NT2/D1 (cell line): ENCODE results near the gene NAT10.

ENCODE experiments used
- DNase-seq: peaks from one replicate; pipeline ENCODE4 v3.0.0-alpha.2; 2011; ENCODE audit warnings: low read depth, low spot score
- H3K27me3 ChIP-seq: 2 replicates; pipeline ENCODE4 v1.6.0; 2011; ENCODE audit warnings: mild to moderate bottlenecking; ENCODE audit not compliant: insufficient read length, insufficient read depth
- H3K36me3 ChIP-seq: 2 replicates; pipeline ENCODE4 v1.6.1; 2011; ENCODE audit warnings: mild to moderate bottlenecking, low read length, mixed read lengths; ENCODE audit not compliant: insufficient read depth, insufficient read length
- H3K4me1 ChIP-seq: 2 replicates; pipeline ENCODE4 v1.5.1; 2011; ENCODE audit not compliant: insufficient read depth, insufficient read length
- H3K4me3 ChIP-seq: 2 replicates; pipeline ENCODE4 v1.5.1; 2011; ENCODE audit warnings: low read depth; ENCODE audit not compliant: insufficient read length
- H3K9ac ChIP-seq: 2 replicates; pipeline ENCODE4 v1.6.0; 2011; ENCODE audit warnings: low read depth; ENCODE audit not compliant: insufficient read length
- H3K9me3 ChIP-seq: 2 replicates; pipeline ENCODE4 v1.5.1; 2011; ENCODE audit warnings: mild to moderate bottlenecking, low read length; ENCODE audit not compliant: insufficient read depth
- SUZ12 ChIP-seq: IDR thresholded peaks from 2 replicates; pipeline ENCODE4 v1.6.1; 2011; ENCODE audit not compliant: insufficient read length, insufficient read depth; ENCODE audit errors: extremely low read depth
- YY1 ChIP-seq: IDR thresholded peaks from 2 replicates; pipeline ENCODE4 v1.6.1; 2011; ENCODE audit not compliant: insufficient read length, insufficient read depth
- ZNF274 ChIP-seq: IDR thresholded peaks from 2 replicates; pipeline ENCODE4 v1.6.1; 2011; ENCODE audit warnings: mild to moderate bottlenecking, low read depth, low read length

The NAT10 gene

GRCh38 chr11:34157163-34157562 lies 51.7 kb downstream of the NAT10 start:
- Histone ChIP-seq H3K9me3 (no peaks in the 10 kb centered on the region), H3K4me1 (peaks cover 2% of the 10 kb centered on the region), H3K9ac (no peak overlapping the region), H3K27me3 (no peaks in the 10 kb centered on the region), H3K4me3 (no peak overlapping the region), H3K36me3 (peaks cover 77% of the 10 kb centered on the region)
- TF ChIP-seq SUZ12, result no peak
- TF ChIP-seq YY1, result no peak
- no peak for TF ChIP-seq ZNF274
- DNase-seq, result no peak

- no peak overlapping the region for H3K4me3 ChIP-seq
- no peak for DNase-seq
- TF ChIP-seq ZNF274, result no peak
- TF ChIP-seq SUZ12, result no peak
- no peak for TF ChIP-seq YY1
- H3K9me3 ChIP-seq, result no peaks in the 10 kb centered on the region
- no peaks in the 10 kb centered on the region for H3K27me3 ChIP-seq
- H3K4me1 ChIP-seq, result peaks cover 2% of the 10 kb centered on the region
- peaks cover 78% of the 10 kb centered on the region for H3K36me3 ChIP-seq
- no peak overlapping the region for H3K9ac ChIP-seq
These were observed 53.2 kb downstream of the NAT10 start for GRCh38 chr11:34158661-34159060.

GRCh38 chr11:34160049-34160721 lies 54.8 kb downstream of the NAT10 start:
- Histone ChIP-seq H3K9me3 (no peaks in the 10 kb centered on the region), H3K4me3 (no peak overlapping the region), H3K27me3 (no peaks in the 10 kb centered on the region), H3K36me3 (peaks cover 77% of the 10 kb centered on the region), H3K4me1 (peaks cover 2% of the 10 kb centered on the region), H3K9ac (no peak overlapping the region)
- TF ChIP-seq ZNF274, result no peak
- no peak for TF ChIP-seq SUZ12
- no peak for TF ChIP-seq YY1
- no peak for DNase-seq

GRCh38 chr11:34160791-34161190 lies 55.4 kb downstream of the NAT10 start:
- Histone ChIP-seq H3K9ac (no peak overlapping the region), H3K4me3 (no peak overlapping the region), H3K4me1 (peaks cover under 1% of the 10 kb centered on the region), H3K27me3 (no peaks in the 10 kb centered on the region), H3K9me3 (no peaks in the 10 kb centered on the region), H3K36me3 (peaks cover 74% of the 10 kb centered on the region)
- DNase-seq, result no peak
- TF ChIP-seq YY1 (no peak), SUZ12 (no peak), ZNF274 (no peak)

GRCh38 chr11:34161361-34161760 lies 55.9 kb downstream of the NAT10 start:
- DNase-seq, result no peak
- TF ChIP-seq ZNF274 (no peak), YY1 (no peak), SUZ12 (no peak)
- Histone ChIP-seq H3K27me3 (no peaks in the 10 kb centered on the region), H3K4me3 (no peak overlapping the region), H3K36me3 (peaks cover 75% of the 10 kb centered on the region), H3K4me1 (peaks cover 4% of the 10 kb centered on the region), H3K9me3 (no peaks in the 10 kb centered on the region), H3K9ac (no peak overlapping the region)

- H3K4me3 ChIP-seq, result no peak overlapping the region
- H3K4me1 ChIP-seq, result peaks cover 4% of the 10 kb centered on the region
- TF ChIP-seq SUZ12 (no peak), ZNF274 (no peak), YY1 (no peak)
- peaks cover 79% of the 10 kb centered on the region for H3K36me3 ChIP-seq
- DNase-seq, result no peak
- H3K27me3 ChIP-seq, result no peaks in the 10 kb centered on the region
- H3K9me3 ChIP-seq, result no peaks in the 10 kb centered on the region
- H3K9ac ChIP-seq, result no peak overlapping the region
These were observed 56.5 kb downstream of the NAT10 start for GRCh38 chr11:34161812-34162492.

- peaks cover 79% of the 10 kb centered on the region for H3K36me3 ChIP-seq
- TF ChIP-seq SUZ12, result no peak
- no peak for TF ChIP-seq ZNF274
- no peak for TF ChIP-seq YY1
- no peak for DNase-seq
These were observed 57.0 kb downstream of the NAT10 start for GRCh38 chr11:34162493-34162820.

More at GRCh38 chr11:34162493-34162820, 57.0 kb downstream of the NAT10 start:
- no peak overlapping the region for H3K4me3 ChIP-seq
- no peaks in the 10 kb centered on the region for H3K9me3 ChIP-seq
- no peak overlapping the region for H3K9ac ChIP-seq
- H3K27me3 ChIP-seq, result no peaks in the 10 kb centered on the region
- peaks cover 4% of the 10 kb centered on the region for H3K4me1 ChIP-seq
